ENCODE data around the gene SHISA4. TPM values are rescaled to one million over a fixed set of nuclear protein-coding genes. Genes with fewer than 3 reads are reported as not detected.

The SHISA4 gene
- total and polyA plus RNA-seq, 4 experiments from 2014 or later = 0.58 to 0.94 (median 0.59) TPM; not detected in 1

DNA sequence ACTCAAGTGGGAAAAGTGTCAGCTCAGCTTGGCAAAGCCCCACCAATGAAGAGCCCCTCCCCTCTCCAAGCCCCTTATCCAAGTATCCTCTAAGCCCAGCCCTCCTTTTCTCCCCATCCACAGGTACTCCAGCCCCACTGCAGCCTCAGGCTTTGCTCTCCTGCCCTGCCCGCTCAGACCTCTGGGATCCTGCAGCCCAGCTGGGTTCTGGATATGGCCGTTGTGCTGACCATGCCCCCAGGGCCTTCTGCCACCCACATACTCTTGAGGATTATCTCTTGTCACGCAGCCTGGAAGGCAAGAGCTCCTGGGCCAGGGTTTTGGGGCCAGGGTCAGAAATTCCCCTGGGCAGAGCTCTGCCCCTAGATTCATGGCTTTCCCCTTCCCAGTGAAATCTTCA, 4.7 kb downstream of the SHISA4 start:
- H3K27me3 ChIP-seq (ENCODE audit: insufficient read depth, low read length) = peaks cover 19% of the 10 kb centered on the region
- CTCF ChIA-PET (ENCODE audit: partially characterized antibody) = interaction anchor here (1.3 to 5.1 kb wide), 2 partner anchors 19 to 79 kb away, joined by 5 to 104 read pairs; no protein-coding TSS in a partner anchor
- H3K4me3 ChIP-seq (ENCODE audit: low read length in 2 of 2) = no peak overlapping the region
- H3K4me3 Mint-ChIP-seq = no peak overlapping the region
- peaks cover 6 to 12% (median 10%) of the 10 kb centered on the region in 4 donors for H3K4me1 Mint-ChIP-seq
- POLR2A ChIA-PET (ENCODE audit: partially characterized antibody) = no interaction called here
- H3K9me3 ChIP-seq (ENCODE audit: control insufficient read depth in 1 of 2, low read length in 2 of 2) = no peaks in the 10 kb centered on the region
- no peaks in the 10 kb centered on the region for H3K36me3 ChIP-seq (ENCODE audit: insufficient read depth, low read length)
- H3K27me3 Mint-ChIP-seq = peaks cover 18 to 44% of the 10 kb centered on the region in 2 donors
- intact Hi-C loops (cut with micrococcal nuclease) = no loop called here
- H3K27ac Mint-ChIP-seq = no peak overlapping the region
- H3K36me3 Mint-ChIP-seq = no peaks in the 10 kb centered on the region
- no peak overlapping the region for H3K27ac ChIP-seq (ENCODE audit: low read depth, low read length)
- H3K4me1 ChIP-seq (ENCODE audit: insufficient read depth, low read length) = peaks cover 17% of the 10 kb centered on the region
- peaks cover 0 to 2% (median 0%) of the 10 kb centered on the region in 8 donors for H3K9me3 Mint-ChIP-seq
- no peak for DNase-seq

DNA sequence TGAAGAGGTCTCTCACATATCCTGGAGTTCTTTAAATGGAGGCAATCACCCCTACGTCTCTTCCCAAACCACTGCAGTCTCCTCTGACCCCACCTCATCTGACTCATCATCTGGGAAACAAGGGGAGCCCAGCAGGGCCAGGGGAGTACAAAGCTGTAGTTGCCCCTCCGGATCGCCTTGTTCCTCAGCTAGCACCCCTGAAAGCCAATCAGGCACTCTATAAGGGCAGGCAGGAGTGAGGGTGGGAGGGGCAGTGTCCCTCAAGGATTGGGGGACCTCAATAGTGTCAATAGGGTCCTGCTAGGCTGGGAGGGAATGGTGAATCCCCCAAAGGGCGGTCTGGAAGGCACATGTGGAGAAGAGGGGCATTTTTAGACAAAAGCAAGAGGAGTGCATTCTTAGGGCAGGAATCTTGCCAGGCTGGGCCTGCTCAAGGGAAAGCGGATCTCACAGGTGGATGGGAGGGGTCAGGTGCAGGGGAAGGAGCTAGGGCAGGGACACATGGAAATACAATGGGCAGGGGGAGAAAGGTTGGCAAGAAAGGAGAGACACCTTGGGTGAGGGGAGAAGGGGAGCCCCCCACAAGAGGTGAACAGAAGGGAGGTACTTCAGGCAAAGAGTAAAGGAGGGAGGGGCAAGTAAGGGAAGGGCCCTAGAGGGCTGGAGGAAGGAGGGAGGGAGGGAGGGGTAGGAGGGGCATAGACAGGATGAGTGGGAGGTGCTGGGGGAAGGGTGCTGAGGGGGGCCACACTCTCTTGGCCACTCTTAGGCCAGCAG, 5.8 kb downstream of the SHISA4 start:
- DNase-seq = no peak
- Mint-ChIP-seq H3K36me3 (no peaks in the 10 kb centered on the region), H3K4me3 (no peak overlapping the region), H3K4me1 (peaks cover 6 to 9% (median 7%) of the 10 kb centered on the region in 4 donors), H3K27me3 (peaks cover 18 to 42% of the 10 kb centered on the region in 2 donors), H3K27ac (no peak overlapping the region), H3K9me3 (peaks cover 0 to under 1% (median 0%) of the 10 kb centered on the region in 8 donors)
- Histone ChIP-seq H3K27ac (ENCODE audit: low read depth, low read length) (no peak overlapping the region), H3K27me3 (ENCODE audit: insufficient read depth, low read length) (peaks cover 9% of the 10 kb centered on the region), H3K9me3 (ENCODE audit: control insufficient read depth in 1 of 2, low read length in 2 of 2) (no peaks in the 10 kb centered on the region), H3K4me1 (ENCODE audit: insufficient read depth, low read length) (peaks cover 8% of the 10 kb centered on the region), H3K36me3 (ENCODE audit: insufficient read depth, low read length) (no peaks in the 10 kb centered on the region), H3K4me3 (ENCODE audit: low read length in 2 of 2) (no peak overlapping the region)
- ChIA-PET POLR2A (ENCODE audit: partially characterized antibody) (interaction anchor here (1.7 to 2.4 kb wide), 3 partner anchors 61 to 88 kb away, joined by 5 to 9 read pairs (median 6); partner anchors contain the start of genes RNPEP and TIMM17A), CTCF (ENCODE audit: partially characterized antibody) (interaction anchor here (0.7 to 5.2 kb wide), 12 partner anchors 9 to 106 kb away, joined by 3 to 104 read pairs (median 11); partner anchors contain the start of gene TIMM17A)
- intact Hi-C loops (cut with micrococcal nuclease) = no loop called here

DNA sequence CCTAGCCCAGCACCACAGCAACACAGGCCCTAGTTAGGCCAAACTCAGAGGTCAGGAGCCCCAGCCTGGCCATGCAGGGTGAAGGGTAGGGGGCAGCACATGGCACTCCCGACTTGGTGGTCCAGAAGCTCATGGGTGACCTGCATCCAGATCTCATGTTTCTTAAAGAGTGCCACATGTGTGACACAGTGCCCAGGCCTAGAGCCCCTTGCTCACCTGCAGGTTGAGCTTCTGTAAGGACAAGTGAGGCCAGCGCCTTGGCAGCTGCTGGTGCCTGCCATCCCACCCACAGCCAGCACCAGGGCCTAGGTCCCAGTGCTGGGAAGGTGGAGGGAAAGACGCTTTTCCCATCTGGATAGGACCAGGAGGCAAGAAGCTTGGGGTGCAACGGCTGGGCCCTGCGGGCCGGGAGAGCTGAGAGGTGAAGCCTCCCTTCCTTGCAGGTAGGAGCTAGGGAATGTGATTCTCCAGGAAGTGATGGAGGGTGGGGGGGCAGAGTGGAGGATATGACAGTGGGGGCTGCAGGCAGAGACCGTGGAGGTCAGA, 6.5 kb downstream of the SHISA4 start:
- no peak for DNase-seq
- H3K27me3 Mint-ChIP-seq = peaks cover 15 to 37% of the 10 kb centered on the region in 2 donors
- POLR2A ChIA-PET (ENCODE audit: partially characterized antibody) = interaction anchor here (1.7 to 2.4 kb wide), 3 partner anchors 60 to 87 kb away, joined by 5 to 9 read pairs (median 6); partner anchors contain the start of genes RNPEP and TIMM17A

DNA sequence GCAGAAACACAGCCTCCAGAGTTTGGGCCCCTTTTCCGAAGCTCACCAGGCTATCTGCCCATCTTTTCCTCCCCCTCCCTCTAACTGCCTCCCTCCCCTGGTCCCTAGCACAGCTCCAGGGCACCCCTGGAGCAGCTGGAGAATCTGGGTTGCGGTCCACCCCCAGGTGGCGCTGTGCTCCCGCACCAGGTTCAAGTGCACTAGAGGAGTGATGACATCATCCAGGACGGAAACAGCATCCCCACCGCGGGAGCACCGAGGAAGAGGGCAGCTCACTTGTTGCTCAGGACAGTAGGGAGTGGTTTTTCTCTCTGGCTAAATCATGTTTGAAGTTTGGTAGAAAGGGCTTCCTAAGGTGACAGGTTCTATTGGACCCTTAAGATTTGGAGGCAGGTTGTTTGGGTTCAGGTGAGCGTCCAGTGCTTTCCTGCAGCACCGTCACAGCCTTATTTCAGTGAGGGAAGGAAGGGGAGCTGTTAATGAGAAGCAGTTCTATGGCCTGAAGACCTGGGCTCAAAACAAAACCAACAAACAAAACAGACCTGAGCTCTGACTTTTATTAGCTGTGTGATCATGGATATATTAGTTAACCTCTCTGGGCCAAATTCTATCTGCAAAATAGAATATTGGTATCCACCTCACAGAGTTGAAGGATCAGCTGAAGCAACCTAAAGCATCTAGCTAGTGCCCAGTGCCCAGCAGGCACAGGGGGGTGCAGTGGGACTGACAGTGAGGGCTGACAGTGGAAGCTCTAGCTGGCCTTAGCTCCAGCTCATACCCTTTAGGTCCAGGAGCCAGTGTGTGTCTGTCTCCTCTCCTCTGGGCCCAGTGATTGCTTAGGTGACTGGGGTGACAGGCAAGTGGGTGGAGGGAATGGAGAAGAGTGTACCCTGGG, 7.5 kb downstream of the SHISA4 start:
- DNase-seq = peak; percentile 72 to 83 (median 75)
- CTCF ChIA-PET (ENCODE audit: partially characterized antibody) = interaction anchor here (0.6 to 5.2 kb wide), 36 partner anchors 8 to 288 kb away, joined by 3 to 104 read pairs (median 4); partner anchors contain the start of genes LMOD1 and TIMM17A
- H3K27ac Mint-ChIP-seq = peak overlapping the region; percentile 10 to 90 (median 74)
- Histone ChIP-seq H3K27ac (ENCODE audit: low read depth, low read length) (no peak overlapping the region), H3K36me3 (ENCODE audit: insufficient read depth, low read length) (no peaks in the 10 kb centered on the region), H3K4me1 (ENCODE audit: insufficient read depth, low read length) (peaks cover 7% of the 10 kb centered on the region), H3K27me3 (ENCODE audit: insufficient read depth, low read length) (peaks cover under 1% of the 10 kb centered on the region), H3K9me3 (ENCODE audit: control insufficient read depth in 1 of 2, low read length in 2 of 2) (no peaks in the 10 kb centered on the region), H3K4me3 (ENCODE audit: low read length in 2 of 2) (no peak overlapping the region)
- H3K4me3 Mint-ChIP-seq = peak overlapping the region in 7 of 8 donors; percentile 28 to 74 (median 68)
- no peaks in the 10 kb centered on the region for H3K9me3 Mint-ChIP-seq
- no peaks in the 10 kb centered on the region for H3K36me3 Mint-ChIP-seq
- intact Hi-C loops (cut with micrococcal nuclease) = loop anchor here (1.0 kb wide), 2 partner anchors 59 to 76 kb away; partner anchors contain the start of gene TIMM17A
- H3K4me1 Mint-ChIP-seq = peaks cover 5 to 7% (median 6%) of the 10 kb centered on the region in 4 donors
- POLR2A ChIA-PET (ENCODE audit: partially characterized antibody) = interaction anchor here (0.5 to 2.4 kb wide), 4 partner anchors 24 to 86 kb away, joined by 3 to 9 read pairs (median 6); partner anchors contain the start of genes RNPEP and TIMM17A
- H3K27me3 Mint-ChIP-seq = peaks cover 9 to 29% of the 10 kb centered on the region in 2 donors

More for the DNA sequence above, 6.5 kb downstream of the SHISA4 start:
- H3K4me1 ChIP-seq (ENCODE audit: insufficient read depth, low read length) = peaks cover 7% of the 10 kb centered on the region
- H3K27ac Mint-ChIP-seq = no peak overlapping the region
- intact Hi-C loops (cut with micrococcal nuclease) = no loop called here
- H3K4me3 ChIP-seq (ENCODE audit: low read length in 2 of 2) = no peak overlapping the region
- CTCF ChIA-PET (ENCODE audit: partially characterized antibody) = interaction anchor here (0.6 to 5.2 kb wide), 29 partner anchors 9 to 240 kb away, joined by 3 to 104 read pairs (median 6); partner anchors contain the start of genes LMOD1 and TIMM17A
- H3K36me3 Mint-ChIP-seq = no peaks in the 10 kb centered on the region
- H3K9me3 Mint-ChIP-seq = no peaks in the 10 kb centered on the region
- H3K27me3 ChIP-seq (ENCODE audit: insufficient read depth, low read length) = peaks cover 8% of the 10 kb centered on the region
- peaks cover 5 to 7% (median 6%) of the 10 kb centered on the region in 4 donors for H3K4me1 Mint-ChIP-seq
- H3K36me3 ChIP-seq (ENCODE audit: insufficient read depth, low read length) = no peaks in the 10 kb centered on the region
- H3K27ac ChIP-seq (ENCODE audit: low read depth, low read length) = no peak overlapping the region
- H3K9me3 ChIP-seq (ENCODE audit: control insufficient read depth in 1 of 2, low read length in 2 of 2) = no peaks in the 10 kb centered on the region
- H3K4me3 Mint-ChIP-seq = no peak overlapping the region

DNA sequence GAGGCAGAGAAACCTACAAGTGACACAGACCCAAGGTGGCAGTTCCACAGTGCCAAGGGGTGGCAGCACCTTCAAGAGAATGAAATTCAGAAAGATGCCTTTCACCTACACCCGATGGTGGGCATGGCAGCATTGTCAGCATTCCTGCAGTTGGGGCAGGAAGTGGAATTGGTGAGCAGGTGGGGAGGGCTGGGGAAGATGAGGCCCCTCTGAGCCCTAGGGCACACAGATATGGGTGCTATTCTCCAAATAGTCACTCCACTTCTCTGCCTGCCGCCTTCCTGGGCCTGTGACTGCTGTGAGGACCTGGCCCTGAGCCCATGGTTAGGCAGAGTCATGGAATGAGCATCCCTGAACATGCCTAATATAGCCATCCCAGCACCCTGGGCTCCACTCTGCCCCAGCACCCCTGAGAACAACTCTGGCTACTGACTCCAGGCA, 8.3 kb downstream of the SHISA4 start:
- CTCF ChIA-PET (ENCODE audit: partially characterized antibody) = interaction anchor here (0.8 to 5.2 kb wide), 19 partner anchors 10 to 288 kb away, joined by 3 to 104 read pairs (median 8); partner anchors contain the start of gene TIMM17A
- H3K36me3 ChIP-seq (ENCODE audit: insufficient read depth, low read length) = no peaks in the 10 kb centered on the region
- POLR2A ChIA-PET (ENCODE audit: partially characterized antibody) = interaction anchor here (0.5 to 2.4 kb wide), 3 partner anchors 23 to 85 kb away, joined by 3 to 9 read pairs (median 6); partner anchors contain the start of gene RNPEP

DNA sequence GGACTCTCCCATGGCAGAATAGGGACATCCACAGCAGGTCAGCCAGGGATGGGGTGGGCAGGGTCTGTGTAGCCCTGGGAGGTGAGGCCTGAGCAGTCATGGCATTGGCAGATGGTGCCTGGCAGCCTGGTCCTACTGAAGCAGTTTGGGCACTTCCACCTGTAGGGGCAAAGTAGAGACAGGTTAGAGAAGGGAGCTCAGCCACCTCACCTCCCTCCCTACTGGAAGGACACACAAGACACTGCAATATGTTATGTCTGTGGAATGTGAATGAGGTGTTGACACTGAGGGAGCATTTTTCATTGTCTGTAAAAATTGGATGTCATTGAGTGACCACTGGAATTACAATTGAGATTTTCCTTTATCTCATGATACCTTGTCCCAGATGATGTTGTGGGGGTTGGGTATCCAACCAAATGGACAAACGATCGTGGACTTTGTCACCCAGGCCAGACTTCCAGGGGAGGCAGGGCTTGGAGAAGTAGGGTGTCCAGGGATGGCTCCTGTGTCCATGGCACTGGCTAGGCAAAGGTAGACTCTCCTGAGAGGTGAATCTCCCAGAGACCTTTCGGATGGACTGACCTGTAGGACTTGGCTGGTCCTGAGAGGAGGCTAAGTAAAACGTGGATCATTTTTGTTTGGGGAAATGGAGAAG, 9.7 kb downstream of the SHISA4 start:
- Histone ChIP-seq H3K4me3 (ENCODE audit: low read length in 2 of 2) (no peak overlapping the region), H3K36me3 (ENCODE audit: insufficient read depth, low read length) (no peaks in the 10 kb centered on the region), H3K4me1 (ENCODE audit: insufficient read depth, low read length) (peaks cover 7% of the 10 kb centered on the region), H3K27me3 (ENCODE audit: insufficient read depth, low read length) (no peaks in the 10 kb centered on the region), H3K9me3 (ENCODE audit: control insufficient read depth in 1 of 2, low read length in 2 of 2) (no peaks in the 10 kb centered on the region), H3K27ac (ENCODE audit: low read depth, low read length) (no peak overlapping the region)
- Mint-ChIP-seq H3K4me3 (peak overlapping the region in 1 of 8 donors; percentile 56), H3K4me1 (peaks cover 5 to 7% (median 6%) of the 10 kb centered on the region in 4 donors), H3K27me3 (peaks cover 3 to 16% of the 10 kb centered on the region in 2 donors), H3K27ac (no peak overlapping the region), H3K9me3 (no peaks in the 10 kb centered on the region), H3K36me3 (no peaks in the 10 kb centered on the region)
- no peak for DNase-seq
- intact Hi-C loops (cut with micrococcal nuclease) = no loop called here
- POLR2A ChIA-PET (ENCODE audit: partially characterized antibody) = no interaction called here
- CTCF ChIA-PET (ENCODE audit: partially characterized antibody) = interaction anchor here (1.0 to 5.2 kb wide), 2 partner anchors 17 to 75 kb away, joined by 5 to 91 read pairs; no protein-coding TSS in a partner anchor

More for the DNA sequence above, 8.3 kb downstream of the SHISA4 start:
- no peak overlapping the region for H3K4me3 ChIP-seq (ENCODE audit: low read length in 2 of 2)
- peak overlapping the region in 3 of 7 donors; percentile 10 to 74 (median 24) for H3K27ac Mint-ChIP-seq
- H3K36me3 Mint-ChIP-seq = no peaks in the 10 kb centered on the region
- H3K4me1 ChIP-seq (ENCODE audit: insufficient read depth, low read length) = peaks cover 7% of the 10 kb centered on the region
- H3K4me3 Mint-ChIP-seq = no peak overlapping the region
- no peak for DNase-seq
- H3K9me3 Mint-ChIP-seq = no peaks in the 10 kb centered on the region
- H3K27ac ChIP-seq (ENCODE audit: low read depth, low read length) = no peak overlapping the region
- intact Hi-C loops (cut with micrococcal nuclease) = loop anchor here (1.0 kb wide), 2 partner anchors 58 to 75 kb away; partner anchors contain the start of gene TIMM17A
- H3K27me3 ChIP-seq (ENCODE audit: insufficient read depth, low read length) = no peaks in the 10 kb centered on the region
- peaks cover 5 to 25% of the 10 kb centered on the region in 2 donors for H3K27me3 Mint-ChIP-seq
- peaks cover 5 to 7% (median 6%) of the 10 kb centered on the region in 4 donors for H3K4me1 Mint-ChIP-seq
- H3K9me3 ChIP-seq (ENCODE audit: control insufficient read depth in 1 of 2, low read length in 2 of 2) = no peaks in the 10 kb centered on the region

Data from CD4-positive, alpha-beta memory T cell (primary cell).